Activated CD4-positive, alpha-beta memory T cell treated with anti-CD3 and anti-CD28 coated beads, Interleukin-2, amount 10 ng/mL, durations not matched to agents 7 days and 5 days (primary cell): Measurements from ENCODE around the gene CLPSL2. TPM values are rescaled to one million over a fixed set of nuclear protein-coding genes. Genes with fewer than 3 reads are reported as not detected.

Experiments used
- CTCF ChIA-PET: fragments of 350-600 bp; sonication (Branson Sonifier 250); formaldehyde crosslinking; loops from one replicate; lab custom pipeline; 2021; ENCODE audit warnings: antibody characterized with exemption, inconsistent platforms; lab: Charles Lee
- POLR2A ChIA-PET: fragments of 350-600 bp; sonication (Branson Sonifier 250); formaldehyde crosslinking; loops from one replicate; lab custom pipeline; 2021; ENCODE audit warnings: antibody characterized with exemption; lab: Charles Lee
- DNase-seq: peaks from one replicate; pipeline ENCODE4 v3.0.0-alpha.2; 2020
- H3K27ac Mint-ChIP-seq: one replicate; pipeline ENCODE4 v1.8.0; 2021; ENCODE audit warnings: mild to moderate bottlenecking, mixed read lengths
- H3K27me3 Mint-ChIP-seq: one replicate; pipeline ENCODE4 v1.8.0; 2021; ENCODE audit warnings: mixed read lengths
- H3K36me3 Mint-ChIP-seq: one replicate; pipeline ENCODE4 v1.8.0; 2021; ENCODE audit warnings: low read depth, mixed read lengths
- H3K4me1 Mint-ChIP-seq: one replicate; pipeline ENCODE4 v1.8.0; 2021; ENCODE audit warnings: mixed read lengths
- H3K4me3 Mint-ChIP-seq: one replicate; pipeline ENCODE4 v1.8.0; 2021; ENCODE audit warnings: mild to moderate bottlenecking, mixed read lengths
- H3K9me3 Mint-ChIP-seq: one replicate; pipeline ENCODE4 v1.8.0; 2021; ENCODE audit warnings: mixed read lengths
- total RNA-seq, 2 experiments: library from RNA; stranded (reverse); gene quantifications; one replicate each; pipeline ENCODE4 v1.2.3, GENCODE V29; 2021

The CLPSL2 gene
- total RNA-seq, 2 experiments from 2014 or later = not detected

- Mint-ChIP-seq H3K36me3 (no peaks in the 10 kb centered on the region), H3K27me3 (peaks cover 8% of the 10 kb centered on the region), H3K4me1 (no peaks in the 10 kb centered on the region), H3K4me3 (no peak overlapping the region), H3K27ac (no peak overlapping the region), H3K9me3 (no peaks in the 10 kb centered on the region)
- no peak for DNase-seq
- ChIA-PET CTCF (interaction anchor here (1.5 kb wide), 1 partner anchor 9 kb away, joined by 3 read pairs; no protein-coding TSS in a partner anchor), POLR2A (interaction anchor here (1.2 kb wide), 1 partner anchor 10 kb away, joined by 3 read pairs; no protein-coding TSS in a partner anchor)
Observed at GRCh38 chr6:35797837-35798526, 21.6 kb downstream of the CLPSL2 start.

GRCh38 chr6:35798706-35799105 lies 22.3 kb downstream of the CLPSL2 start:
- Mint-ChIP-seq H3K36me3 (no peaks in the 10 kb centered on the region), H3K27ac (no peak overlapping the region), H3K4me3 (no peak overlapping the region), H3K4me1 (no peaks in the 10 kb centered on the region), H3K9me3 (no peaks in the 10 kb centered on the region), H3K27me3 (peaks cover 8% of the 10 kb centered on the region)
- ChIA-PET POLR2A (no interaction called here), CTCF (no interaction called here)
- no peak for DNase-seq

GRCh38 chr6:35801148-35801547 lies 24.8 kb downstream of the CLPSL2 start:
- CTCF ChIA-PET = no interaction called here
- Mint-ChIP-seq H3K27me3 (peaks cover 12% of the 10 kb centered on the region), H3K4me3 (no peak overlapping the region), H3K9me3 (no peaks in the 10 kb centered on the region), H3K36me3 (no peaks in the 10 kb centered on the region), H3K27ac (no peak overlapping the region), H3K4me1 (peaks cover 2% of the 10 kb centered on the region)
- POLR2A ChIA-PET = no interaction called here
- no peak for DNase-seq

DNA sequence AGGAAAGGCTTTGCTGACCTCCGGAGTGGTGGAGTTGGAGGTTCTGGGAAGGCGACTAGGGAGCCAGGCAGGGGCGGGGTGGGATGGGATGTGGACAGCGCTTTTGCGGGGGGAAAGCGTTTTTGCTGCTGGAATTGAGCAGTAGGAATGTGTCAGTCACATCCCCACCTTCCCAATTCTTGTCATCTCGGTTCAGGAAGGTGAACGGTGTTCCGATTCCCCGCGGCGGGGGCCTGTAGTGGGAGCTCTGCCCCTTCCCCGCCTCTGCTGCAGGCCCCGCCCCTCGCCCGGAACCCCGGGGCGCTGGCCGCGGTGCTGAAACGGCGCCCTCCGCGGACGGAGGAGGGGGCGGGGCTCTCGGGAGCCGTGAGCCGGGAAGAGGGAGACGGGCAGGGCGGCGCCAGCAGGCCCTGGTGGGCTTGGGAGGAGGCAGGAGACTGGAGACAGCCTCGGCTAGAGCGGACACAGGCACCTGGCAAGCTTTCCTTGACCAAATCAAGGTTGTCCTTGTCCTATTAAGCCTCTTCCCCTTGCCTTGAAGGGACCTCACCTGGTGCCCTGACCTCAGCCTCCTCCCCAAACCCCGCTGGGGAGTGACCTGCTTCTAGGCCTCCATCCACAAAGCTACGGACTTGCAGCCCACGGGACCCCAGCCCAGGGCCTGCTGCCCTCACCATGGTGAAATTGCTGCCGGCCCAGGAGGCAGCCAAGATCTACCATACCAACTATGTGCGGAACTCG lies 28.8 kb downstream of the CLPSL2 start, which contains the start of gene LHFPL5:
TSS of gene LHFPL5 (plus strand) at position 357 of the 741 bp plus-strand sequence. CDS start at position 676, 319 bp downstream.
- no peak within 1 kb of the TSS for H3K4me3 Mint-ChIP-seq

DNA sequence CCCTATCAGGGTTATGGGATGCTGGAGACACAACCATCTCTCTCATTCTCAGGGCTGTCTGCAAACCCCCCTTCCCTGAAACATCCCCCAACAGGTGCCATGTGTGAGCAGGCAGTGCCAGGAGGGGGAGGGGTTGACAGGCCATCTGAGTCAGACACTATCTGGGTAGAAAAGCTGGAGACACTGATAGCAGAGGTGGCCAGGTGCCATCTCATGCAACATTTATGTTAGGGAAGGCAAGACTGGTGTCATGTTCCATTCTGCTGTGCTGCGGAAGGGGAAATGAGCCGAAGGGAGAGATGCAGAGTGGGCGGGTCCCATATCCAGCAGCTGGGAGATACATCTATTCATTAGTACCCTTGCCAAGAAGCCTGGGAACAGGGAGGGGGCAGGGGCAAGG lies 32.3 kb downstream of the CLPSL2 start:
- no peak overlapping the region for H3K4me3 Mint-ChIP-seq
- H3K4me1 Mint-ChIP-seq = peaks cover 8% of the 10 kb centered on the region
- ChIA-PET POLR2A (no interaction called here), CTCF (no interaction called here)
- H3K9me3 Mint-ChIP-seq = no peaks in the 10 kb centered on the region
- H3K36me3 Mint-ChIP-seq = no peaks in the 10 kb centered on the region
- peaks cover 7% of the 10 kb centered on the region for H3K27me3 Mint-ChIP-seq
- DNase-seq = no peak
- H3K27ac Mint-ChIP-seq = no peak overlapping the region

More for the DNA sequence above, 28.8 kb downstream of the CLPSL2 start, which contains the start of gene LHFPL5:
- H3K9me3 Mint-ChIP-seq = no peaks in the 10 kb centered on the region
- POLR2A ChIA-PET = no interaction called here
- H3K27me3 Mint-ChIP-seq = peaks cover 9% of the 10 kb centered on the region
- peak; percentile 61 for DNase-seq
- peaks cover 2% of the 10 kb centered on the region for H3K4me1 Mint-ChIP-seq
- H3K36me3 Mint-ChIP-seq = no peaks in the 10 kb centered on the region
- H3K27ac Mint-ChIP-seq = no peak within 1 kb of the TSS
- CTCF ChIA-PET = no interaction called here

DNA sequence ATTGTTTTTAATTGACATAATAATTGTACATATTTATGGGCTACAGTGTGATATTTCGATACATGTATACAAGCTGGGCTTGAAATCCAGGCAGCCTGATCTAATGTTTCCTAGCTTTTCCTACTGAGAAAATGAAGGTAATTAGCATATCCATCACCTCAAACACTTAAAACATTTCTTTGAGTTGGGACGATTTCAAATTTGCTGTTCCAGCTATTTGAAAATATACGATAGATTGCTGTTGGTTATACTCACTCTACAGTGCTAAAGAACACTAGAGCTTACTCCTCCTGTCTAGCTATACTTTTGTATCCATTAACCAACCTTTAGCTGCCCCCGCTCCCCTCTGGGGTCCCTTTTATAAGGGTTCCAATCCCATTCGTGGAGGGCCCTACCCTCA lies 33.4 kb downstream of the CLPSL2 start:
- H3K4me1 Mint-ChIP-seq = peaks cover 7% of the 10 kb centered on the region
- H3K27me3 Mint-ChIP-seq = peaks cover 6% of the 10 kb centered on the region
- no peaks in the 10 kb centered on the region for H3K9me3 Mint-ChIP-seq
- ChIA-PET POLR2A (no interaction called here), CTCF (no interaction called here)
- H3K4me3 Mint-ChIP-seq = no peak overlapping the region
- no peaks in the 10 kb centered on the region for H3K36me3 Mint-ChIP-seq
- DNase-seq = no peak
- no peak overlapping the region for H3K27ac Mint-ChIP-seq

DNA sequence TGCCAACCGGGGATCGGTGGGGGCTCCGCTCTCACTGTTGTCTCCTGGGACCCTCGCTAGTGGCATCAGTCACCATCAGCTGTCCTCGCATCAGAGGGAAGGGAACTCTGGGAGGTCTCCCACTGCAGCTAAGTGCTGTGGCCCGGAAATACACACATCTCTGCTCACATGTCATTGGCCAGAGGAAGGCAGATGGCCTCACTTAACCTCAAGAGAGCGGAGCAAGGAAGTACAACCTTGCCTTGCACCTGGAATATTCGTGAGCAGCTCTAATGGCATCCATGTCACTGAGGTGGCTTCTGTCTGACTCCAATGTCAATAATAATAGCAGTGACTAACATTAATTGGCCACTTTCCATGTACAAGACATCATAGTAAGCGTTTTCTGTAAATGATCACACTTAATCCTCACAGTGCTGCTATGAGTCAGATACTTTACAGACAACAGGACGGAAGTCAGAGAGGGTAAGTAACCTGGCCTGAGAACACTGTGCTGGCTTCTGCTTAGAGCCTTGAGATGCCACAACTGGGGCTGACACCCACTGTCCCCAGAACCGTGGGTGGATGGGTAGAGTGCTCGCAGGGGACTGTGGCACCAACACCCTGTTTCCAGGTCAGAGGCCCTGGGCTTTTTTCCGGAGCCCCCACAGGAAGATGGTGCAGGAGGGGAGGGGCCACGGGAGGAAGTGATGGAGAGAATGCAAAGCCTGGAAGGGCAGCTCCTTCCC lies 34.7 kb downstream of the CLPSL2 start:
- POLR2A ChIA-PET = no interaction called here
- Mint-ChIP-seq H3K9me3 (no peaks in the 10 kb centered on the region), H3K27ac (peak overlapping the region; percentile 54), H3K27me3 (peaks cover 3% of the 10 kb centered on the region), H3K4me1 (peaks cover 7% of the 10 kb centered on the region), H3K4me3 (no peak overlapping the region), H3K36me3 (no peaks in the 10 kb centered on the region)
- DNase-seq = no peak
- CTCF ChIA-PET = no interaction called here

DNA sequence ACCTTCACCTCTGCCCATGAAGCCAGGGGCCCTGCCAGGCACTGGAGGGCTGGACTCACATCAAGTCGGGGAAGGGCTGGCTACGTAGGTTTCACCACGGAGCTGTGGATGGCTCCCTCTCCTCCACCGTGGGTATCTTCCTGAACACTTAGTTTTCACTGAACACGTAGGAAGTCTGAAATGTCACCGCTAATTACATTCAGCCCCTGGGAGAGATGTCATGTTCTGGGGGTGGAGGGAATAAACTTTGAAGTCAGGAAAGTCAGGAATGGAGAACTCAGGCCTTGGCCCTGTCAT lies 35.2 kb downstream of the CLPSL2 start:
- H3K4me3 Mint-ChIP-seq = no peak overlapping the region
- POLR2A ChIA-PET = no interaction called here
- no peaks in the 10 kb centered on the region for H3K9me3 Mint-ChIP-seq
- H3K27me3 Mint-ChIP-seq = no peaks in the 10 kb centered on the region
- H3K27ac Mint-ChIP-seq = no peak overlapping the region
- H3K36me3 Mint-ChIP-seq = no peaks in the 10 kb centered on the region
- CTCF ChIA-PET = interaction anchor here (0.6 kb wide), 1 partner anchor 278 kb away, joined by 3 read pairs; no protein-coding TSS in a partner anchor
- DNase-seq = no peak
- H3K4me1 Mint-ChIP-seq = peaks cover 7% of the 10 kb centered on the region

DNA sequence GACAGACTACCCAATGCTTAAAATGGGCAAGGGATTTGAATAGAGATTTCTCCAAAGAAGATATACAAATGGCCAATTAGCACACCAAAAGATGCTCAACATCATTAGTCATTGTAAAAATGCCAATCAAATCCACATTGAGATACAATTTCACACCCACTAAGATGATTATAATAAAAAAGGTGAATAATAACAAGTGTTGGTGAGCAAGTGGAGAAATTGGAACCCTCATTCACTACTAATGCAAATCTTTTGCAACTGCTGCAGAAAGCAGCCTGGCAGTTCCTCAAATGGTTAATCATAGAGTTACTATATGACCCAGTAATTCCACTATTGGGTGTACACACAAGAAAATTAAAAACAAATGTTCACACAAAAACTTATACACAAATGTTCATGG lies 41.1 kb downstream of the CLPSL2 start:
- Mint-ChIP-seq H3K4me3 (no peak overlapping the region), H3K4me1 (no peaks in the 10 kb centered on the region)
- POLR2A ChIA-PET = no interaction called here

GRCh38 chr6:35823601-35824000 lies 47.2 kb downstream of the CLPSL2 start:
- Mint-ChIP-seq H3K4me1 (no peaks in the 10 kb centered on the region), H3K9me3 (no peaks in the 10 kb centered on the region), H3K36me3 (no peaks in the 10 kb centered on the region), H3K4me3 (no peak overlapping the region), H3K27ac (no peak overlapping the region), H3K27me3 (no peaks in the 10 kb centered on the region)
- no peak for DNase-seq
- POLR2A ChIA-PET = no interaction called here
- CTCF ChIA-PET = no interaction called here

More for the DNA sequence above, 41.1 kb downstream of the CLPSL2 start:
- no peak for DNase-seq
- no peak overlapping the region for H3K27ac Mint-ChIP-seq
- CTCF ChIA-PET = no interaction called here
- H3K9me3 Mint-ChIP-seq = peaks cover 5% of the 10 kb centered on the region
- no peaks in the 10 kb centered on the region for H3K36me3 Mint-ChIP-seq
- no peaks in the 10 kb centered on the region for H3K27me3 Mint-ChIP-seq

DNA sequence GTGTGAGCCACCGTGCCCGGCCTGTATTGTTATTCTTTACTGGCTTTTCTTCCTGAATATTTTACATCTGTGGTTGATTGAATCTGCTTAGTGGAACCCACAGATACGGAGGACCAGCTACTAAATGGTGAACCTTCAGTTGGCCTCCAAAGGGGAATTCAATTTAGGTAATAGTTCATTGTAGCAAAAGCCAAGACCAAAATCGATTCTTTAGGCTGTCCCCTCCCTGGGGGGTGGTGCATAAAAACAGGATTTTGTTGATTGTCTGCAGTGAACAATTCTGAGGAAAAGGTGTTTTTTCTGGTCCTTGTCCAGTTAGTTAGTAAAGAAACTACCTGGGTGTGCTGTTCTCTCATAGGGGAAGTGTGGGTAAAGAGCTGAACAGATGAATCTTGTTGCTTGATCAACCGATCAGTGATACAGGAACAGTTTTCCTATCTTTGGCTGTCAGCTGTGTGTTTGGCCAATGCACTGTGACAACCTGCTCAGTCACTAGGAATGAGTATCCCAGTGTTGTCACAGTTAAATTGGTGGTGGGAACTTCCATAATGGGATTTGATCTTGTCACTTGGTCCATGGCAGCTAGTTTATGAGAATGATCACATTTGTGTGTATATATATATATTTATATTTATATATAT lies 48.3 kb downstream of the CLPSL2 start:
- H3K4me1 Mint-ChIP-seq = no peaks in the 10 kb centered on the region
- H3K9me3 Mint-ChIP-seq = no peaks in the 10 kb centered on the region
- H3K27ac Mint-ChIP-seq = no peak overlapping the region
- DNase-seq = no peak
- no peaks in the 10 kb centered on the region for H3K27me3 Mint-ChIP-seq
- H3K4me3 Mint-ChIP-seq = no peak overlapping the region
- H3K36me3 Mint-ChIP-seq = no peaks in the 10 kb centered on the region
- POLR2A ChIA-PET = no interaction called here
- CTCF ChIA-PET = no interaction called here
